Fibroblast of peridontal ligament (primary cell): ENCODE data around the gene PKD2L2.
"Not testable (repeated sequence)": the region's sequence is repeated elsewhere in the genome, so short reads cannot be mapped to it uniquely, and the experiment has no call there.

Experiments used
- DNase-seq: peaks from one replicate; pipeline ENCODE4 v3.0.0-alpha.2; 2010; ENCODE audit errors: extremely low read depth

PKD2L2 gene

DNA sequence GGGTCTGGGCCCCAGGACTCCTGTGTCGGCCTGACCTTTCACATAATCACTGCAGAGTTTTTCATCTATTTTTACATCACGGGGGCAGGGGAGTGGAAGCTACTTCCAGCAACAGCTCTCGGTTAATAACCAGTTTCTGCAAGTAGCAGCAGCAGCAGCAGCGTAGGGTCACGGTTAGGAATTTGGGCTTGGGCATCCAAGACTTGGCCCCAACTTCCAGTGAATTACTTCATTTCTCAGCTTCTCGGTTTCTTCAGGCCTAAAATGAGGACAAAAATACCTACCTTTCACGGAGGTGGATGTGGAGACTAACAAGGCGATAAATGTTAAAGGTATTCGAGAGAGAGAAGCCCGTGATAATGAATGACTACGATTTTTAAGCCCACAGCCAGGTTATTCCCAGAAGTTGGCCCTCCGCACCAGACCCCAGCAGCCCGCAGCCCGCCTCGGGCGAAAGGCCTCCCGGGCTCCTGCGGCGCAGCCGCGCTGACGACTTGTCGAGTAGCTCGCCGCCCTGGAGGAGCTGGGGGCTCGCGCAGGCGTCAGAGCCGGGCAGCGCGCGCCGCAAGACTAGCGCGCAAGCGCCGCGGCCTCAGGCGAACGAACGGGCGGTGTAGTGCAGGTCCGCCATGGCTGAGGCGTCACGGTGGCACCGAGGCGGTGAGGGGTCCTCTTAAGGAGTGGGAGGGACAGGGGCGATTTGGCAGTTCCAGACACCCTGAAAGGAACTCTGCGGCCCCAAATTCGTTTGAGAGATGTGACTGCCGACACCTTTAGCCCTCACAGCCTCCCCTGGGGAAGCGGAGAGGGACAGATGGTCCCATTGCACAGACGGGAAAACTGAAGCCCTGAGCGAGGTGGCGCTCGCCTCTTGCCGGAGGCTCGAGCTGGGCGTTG is at the start of gene PKD2L2:
Gene PKD2L2 (plus strand): TSS at position 595 of the 897 bp plus-strand sequence. CDS start 35 bp downstream, at position 630.
- DNase-seq, result peak; percentile 83

DNA sequence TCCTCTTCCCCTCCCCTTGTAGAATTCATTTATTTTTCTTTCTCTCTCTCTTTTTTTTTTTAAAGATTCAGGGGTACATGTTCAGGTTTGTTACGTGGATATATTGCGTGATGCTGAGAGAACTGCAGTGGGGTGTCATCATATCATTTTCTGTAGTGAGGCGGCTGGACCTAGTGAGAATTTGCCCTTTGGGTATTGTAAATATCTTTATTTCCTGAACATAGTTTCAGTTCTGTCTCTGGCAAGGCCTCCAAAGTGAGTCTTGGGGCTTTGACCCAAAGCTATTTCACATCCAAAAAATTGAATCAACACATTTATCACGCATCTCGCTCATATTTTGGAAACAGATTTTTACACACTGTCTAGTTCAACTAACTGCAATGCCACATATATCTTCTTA is 47.0 kb upstream of the PKD2L2 start:
- no peak for DNase-seq

- no peak for DNase-seq
Observed at GRCh38 chr5:137843676-137844299, 45.5 kb upstream of the PKD2L2 start.

DNA sequence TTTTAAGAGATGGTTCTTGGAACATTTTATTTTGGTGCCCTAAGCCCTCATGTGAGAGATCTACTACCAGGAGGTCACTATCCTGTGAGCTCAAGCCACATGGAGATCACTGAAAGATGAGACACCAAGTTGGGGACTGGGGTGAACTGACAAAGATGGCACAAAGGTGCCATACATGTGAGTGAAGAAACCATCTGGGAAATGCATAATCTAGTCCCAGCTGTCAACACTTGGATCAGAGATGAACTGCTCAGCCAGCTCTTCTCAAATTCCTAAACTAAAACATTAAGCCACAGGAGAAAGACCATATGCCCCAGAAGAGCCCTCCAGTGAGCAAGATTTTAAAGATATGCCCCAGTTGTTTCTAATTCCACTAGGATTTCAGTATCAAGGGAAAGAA is 43.8 kb upstream of the PKD2L2 start:
- DNase-seq, result no peak

- no peak for DNase-seq
Observed at GRCh38 chr5:137847687-137848086, 41.6 kb upstream of the PKD2L2 start.

- not testable (repeated sequence) for DNase-seq
Observed at GRCh38 chr5:137853165-137853564, 36.1 kb upstream of the PKD2L2 start.

DNA sequence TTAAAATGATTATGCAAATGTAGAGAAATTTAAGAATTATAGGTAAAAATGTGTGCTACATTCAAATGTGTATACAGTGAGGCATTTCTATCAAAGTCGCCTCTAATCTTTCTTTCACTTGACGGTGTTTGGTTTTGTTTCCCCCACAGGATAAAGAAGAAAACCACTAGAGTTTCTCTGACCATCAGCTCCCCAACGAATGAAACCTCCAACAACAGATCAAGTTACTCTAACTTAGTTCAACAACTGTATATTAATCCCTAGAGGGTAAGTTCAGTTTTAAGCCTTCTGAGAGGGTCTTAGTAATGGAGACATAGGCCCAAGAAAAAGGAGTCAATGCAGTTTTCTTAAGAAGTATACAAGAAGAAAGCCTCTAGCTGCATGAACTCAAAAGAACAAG is 33.1 kb upstream of the PKD2L2 start:
- no peak for DNase-seq

DNA sequence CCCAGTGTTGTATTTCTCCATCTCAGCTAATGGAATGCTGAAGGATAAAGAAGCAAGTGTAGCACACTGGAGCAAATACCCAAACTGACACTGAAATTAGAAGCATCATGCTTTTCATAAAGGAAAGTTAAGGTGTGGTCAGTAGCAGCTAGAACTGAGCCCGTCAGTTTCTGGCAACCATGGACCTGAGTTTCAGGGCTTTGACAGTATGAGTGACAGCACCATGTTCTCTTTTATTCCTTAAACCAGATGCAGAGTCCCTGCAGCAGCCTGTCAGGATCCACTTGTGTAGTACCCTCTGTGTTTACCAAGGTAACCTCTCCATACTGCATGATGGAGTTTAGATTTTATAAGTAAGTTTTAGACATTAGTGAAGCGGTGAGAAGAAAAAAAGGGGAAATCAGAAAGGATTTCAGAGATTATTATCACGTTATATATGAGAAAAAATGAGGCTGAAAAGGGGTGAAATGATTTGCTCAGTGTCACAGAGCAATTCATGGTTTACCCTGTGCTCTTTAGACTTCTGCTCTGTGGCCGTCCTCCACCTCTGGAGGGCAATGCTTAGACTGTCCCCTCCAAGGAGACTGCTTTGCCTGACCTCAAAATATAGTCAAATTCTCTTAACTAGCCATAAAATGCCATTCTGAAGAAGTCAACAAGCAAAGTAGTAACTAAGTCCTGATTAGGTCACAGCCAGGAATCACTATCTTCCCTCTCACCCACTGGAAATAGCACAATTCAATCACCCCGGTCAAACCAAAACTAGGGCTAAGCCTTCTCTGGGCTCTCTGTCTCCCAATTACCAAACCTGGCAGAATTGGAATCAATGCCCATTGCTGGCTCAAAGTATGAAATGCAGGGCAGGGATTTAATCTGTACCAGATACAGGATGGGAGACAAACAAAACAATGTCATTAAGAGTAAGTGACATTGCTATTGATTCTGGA is 32.1 kb upstream of the PKD2L2 start:
- DNase-seq, result no peak

- DNase-seq, result peak; percentile 75
Observed at GRCh38 chr5:137858223-137858916, 30.9 kb upstream of the PKD2L2 start.

DNA sequence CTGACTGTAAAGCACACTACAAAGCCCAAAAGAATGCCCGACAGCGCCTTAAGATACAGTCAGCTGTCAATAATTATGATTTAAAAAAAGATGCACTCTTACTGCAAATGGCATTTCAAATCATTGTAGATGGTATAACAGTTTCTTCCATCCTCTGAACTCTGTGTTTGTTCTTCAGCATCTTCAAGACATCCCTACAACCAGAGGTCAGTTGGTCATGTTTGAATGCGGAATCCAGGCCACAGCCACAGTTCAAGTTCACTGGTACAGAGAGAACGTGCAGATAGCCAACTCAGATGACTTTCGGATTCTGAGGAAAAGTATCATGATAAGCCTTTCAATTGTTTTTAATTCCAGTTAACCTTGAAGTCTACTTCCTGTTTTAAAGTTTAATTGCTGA is 30.3 kb upstream of the PKD2L2 start:
- DNase-seq, result no peak

DNA sequence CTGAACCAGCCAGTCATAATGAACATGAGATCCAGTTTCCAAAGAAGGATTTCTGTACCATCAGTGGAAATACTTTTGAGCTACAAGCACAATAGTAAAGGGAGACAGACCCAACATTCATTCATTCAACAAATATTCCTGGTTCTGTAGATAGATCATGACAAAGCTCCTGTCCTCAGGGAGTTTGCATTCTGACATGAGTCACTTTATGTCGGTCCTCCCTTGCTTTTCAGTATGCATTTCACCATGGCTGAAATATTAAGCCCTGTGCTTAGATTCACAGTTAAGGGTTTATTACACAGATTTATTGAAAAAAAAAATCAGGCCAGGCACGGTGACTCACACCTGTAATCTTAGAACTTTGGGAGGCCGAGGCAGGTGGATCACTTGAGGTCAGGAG is 27.0 kb upstream of the PKD2L2 start:
- DNase-seq, result no peak

DNA sequence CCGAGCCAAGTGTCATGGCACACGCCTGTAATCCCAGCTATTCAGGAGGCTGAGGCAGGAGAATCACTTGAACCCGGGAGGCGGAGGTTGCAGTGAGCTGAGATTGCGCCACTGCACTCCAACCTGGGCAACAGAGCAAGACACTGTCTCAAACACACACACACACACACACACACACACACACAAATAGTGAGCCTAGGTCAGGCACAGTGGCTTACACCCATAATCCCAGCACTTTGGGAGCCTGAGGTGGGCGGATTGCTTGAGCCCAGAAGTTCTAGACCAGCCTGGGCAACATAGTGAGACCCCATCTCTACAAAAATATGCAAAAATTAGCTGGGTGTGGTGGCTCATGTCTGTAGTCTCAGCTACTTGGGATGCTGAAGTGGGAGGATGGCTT is 25.6 kb upstream of the PKD2L2 start:
- not testable (repeated sequence) for DNase-seq

DNA sequence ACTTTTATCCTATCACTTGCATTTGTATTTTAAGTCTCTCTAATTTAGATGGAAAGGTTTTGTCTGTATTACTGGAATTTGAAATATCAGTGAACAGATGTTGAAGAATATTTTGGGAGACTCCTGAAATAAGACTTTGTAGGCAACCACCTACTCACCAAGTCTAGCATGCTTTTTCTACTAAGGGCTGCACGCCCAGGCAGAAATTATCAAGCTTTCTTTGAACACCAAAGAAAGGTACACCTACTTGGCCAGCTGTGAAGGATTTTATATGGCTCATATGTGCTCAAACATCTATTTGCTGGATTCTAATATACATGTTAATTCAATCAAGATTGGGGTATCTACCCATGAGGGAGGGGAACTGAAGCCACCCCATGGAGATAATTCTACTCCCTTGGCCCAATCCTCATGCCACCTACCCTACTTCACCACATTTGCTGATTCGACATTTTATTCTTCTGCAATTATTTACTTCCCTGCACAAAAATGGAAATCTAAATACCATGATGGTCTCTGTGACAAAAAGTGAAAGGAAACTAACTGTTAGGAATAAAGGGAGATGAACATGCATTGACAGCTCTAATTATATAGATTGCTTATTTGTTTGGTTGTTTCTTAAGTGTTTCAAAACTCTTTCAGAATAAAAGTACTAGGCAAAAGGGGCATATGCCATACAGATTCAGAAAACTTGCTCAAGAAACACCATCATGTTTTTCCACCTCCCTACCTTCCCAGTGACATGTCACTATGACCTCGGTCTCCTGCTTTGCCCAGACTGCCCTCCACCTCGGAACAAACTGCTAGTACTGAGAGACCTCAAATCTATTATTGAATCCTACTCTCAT is 22.5 kb upstream of the PKD2L2 start:
- no peak for DNase-seq

GRCh38 chr5:137867664-137868063 is 21.6 kb upstream of the PKD2L2 start, which contains the start of gene MYOT:
TSS of gene MYOT (plus strand) at chr5:137867860. CDS start at chr5:137870652, 2,792 bp downstream.
- DNase-seq, result no peak

DNA sequence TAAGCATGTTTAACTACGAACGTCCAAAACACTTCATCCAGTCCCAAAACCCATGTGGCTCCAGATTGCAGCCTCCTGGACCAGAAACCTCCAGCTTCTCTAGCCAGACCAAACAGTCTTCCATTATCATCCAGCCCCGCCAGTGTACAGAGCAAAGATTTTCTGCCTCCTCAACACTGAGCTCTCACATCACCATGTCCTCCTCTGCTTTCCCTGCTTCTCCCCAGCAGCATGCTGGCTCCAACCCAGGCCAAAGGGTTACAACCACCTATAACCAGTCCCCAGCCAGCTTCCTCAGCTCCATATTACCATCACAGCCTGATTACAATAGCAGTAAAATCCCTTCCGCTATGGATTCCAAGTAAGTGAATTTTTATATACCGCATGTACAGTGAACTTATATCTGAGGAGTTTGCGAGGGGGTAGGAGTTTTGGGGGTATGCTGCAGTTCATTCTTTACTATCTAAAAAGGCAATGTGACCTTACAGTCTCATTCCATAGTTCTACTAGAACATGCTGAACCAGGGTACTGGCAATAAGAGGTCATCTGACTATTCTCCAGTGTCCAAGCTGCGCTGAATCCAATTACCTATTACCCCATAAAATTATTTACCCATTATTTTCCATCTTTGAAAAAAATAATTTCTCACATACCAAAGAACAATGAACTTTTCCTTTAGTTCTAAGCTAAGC is 18.5 kb upstream of the PKD2L2 start:
- no peak for DNase-seq

DNA sequence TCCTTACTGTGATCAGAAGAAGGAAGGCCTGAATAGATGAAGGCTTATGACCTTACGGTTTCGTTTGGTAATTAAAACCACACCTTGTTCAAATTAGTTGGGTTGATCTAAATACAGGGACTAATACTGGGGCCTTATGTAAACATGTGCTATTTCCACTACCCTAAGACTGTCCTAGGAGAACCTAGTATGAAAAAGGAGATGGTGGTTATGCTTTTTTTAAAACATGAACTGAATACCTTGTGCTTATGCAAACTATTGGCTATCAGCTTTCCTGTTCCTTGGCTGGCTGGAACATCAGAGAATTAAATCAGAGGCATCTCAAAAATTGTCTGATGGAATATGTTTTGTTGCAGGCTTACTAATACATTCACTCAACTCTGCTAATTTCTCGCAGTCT is 17.7 kb upstream of the PKD2L2 start:
- DNase-seq, result no peak

GRCh38 chr5:137872466-137872865 is 16.8 kb upstream of the PKD2L2 start:
- DNase-seq, result no peak

DNA sequence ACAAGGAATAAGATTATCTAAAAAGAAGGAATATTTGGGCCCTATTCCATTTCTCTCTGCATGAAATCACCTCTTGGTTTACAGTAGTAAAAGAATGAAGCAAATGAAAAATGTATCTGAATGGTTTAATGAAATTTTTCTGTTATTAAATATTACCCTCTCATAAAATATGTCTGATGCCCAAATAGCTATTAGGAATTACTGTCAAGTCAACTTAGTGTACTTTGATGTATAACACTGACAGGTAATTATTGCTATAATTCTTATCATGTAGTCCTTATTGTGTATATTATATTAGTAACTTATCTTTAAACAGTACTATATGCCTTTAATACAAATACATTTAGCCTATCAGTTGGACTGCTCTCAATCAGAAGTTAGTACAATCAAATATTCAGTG is 13.2 kb upstream of the PKD2L2 start:
- no peak for DNase-seq

GRCh38 chr5:137880313-137880712 is 8.9 kb upstream of the PKD2L2 start:
- no peak for DNase-seq

- peak; percentile 8 for DNase-seq
Observed at GRCh38 chr5:137887831-137888230, 1.4 kb upstream of the PKD2L2 start.
